Measurements from ENCODE around the gene ZNF785. TPM values are rescaled to one million over a fixed set of nuclear protein-coding genes. Genes with fewer than 3 reads are reported as not detected.

The ZNF785 gene
- total and polyA plus RNA-seq, 2 of the 13 experiments (the other 11 are each of a cell fraction or from before 2014, with no cell fraction given): 0.01 TPM; not detected in 1

DNA sequence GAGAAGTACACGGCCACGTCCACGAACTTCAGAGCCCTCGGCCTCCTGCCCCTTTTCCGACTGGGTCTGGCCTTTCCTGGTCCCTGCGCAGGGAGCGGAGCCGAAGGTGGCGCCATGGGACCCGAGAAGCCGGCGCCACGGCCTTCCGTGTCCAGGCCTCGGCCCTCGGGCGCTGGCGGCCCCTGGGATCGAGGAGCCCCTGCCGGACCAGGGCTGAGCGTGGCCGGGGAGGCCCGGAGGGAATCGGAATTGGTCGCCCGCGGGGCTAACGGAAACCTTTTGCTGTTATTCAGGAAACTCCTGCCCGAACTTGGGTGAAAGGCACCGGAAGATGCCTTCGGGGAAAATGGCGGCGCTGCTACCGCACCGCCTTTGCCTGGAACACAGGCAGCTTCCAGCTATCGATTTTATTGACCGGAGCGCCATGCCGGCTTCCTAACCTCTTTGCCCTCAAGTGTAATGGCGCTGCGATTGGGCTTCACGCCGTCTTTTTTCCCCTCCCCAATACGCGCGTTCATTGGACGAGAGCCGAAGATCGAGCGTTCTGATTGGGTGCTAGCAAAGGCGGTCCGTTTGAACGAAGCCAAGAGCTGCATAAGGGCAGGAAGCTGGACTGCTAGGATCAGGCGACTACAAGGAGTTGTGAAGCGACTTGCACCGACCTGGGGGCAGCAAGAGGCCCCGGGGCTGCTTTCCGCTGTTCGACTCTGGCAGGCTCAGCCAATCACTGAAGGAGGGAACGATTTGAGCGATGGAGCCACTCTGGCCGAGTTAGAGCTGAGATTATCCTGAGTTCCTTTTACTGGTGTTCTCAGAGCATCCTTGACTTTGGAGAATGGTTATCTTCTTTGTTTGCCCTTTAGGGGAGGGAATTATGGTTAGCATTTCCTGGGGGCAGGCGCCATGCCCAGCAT is 24.7 kb upstream of the ZNF785 start, which contains the start of gene ZNF689 (continued):
- TF ChIP-seq ZNF142 (CRISPR knock-in tag; IDR thresholded peaks at IDR 0.05): peak; percentile 88
- TF ChIP-seq DMAP1 (CRISPR knock-in tag; IDR thresholded peaks at IDR 0.05): peak; percentile 95
- peak; percentile 93 for TF ChIP-seq ZNF18 (CRISPR knock-in tag; IDR thresholded peaks at IDR 0.05; ENCODE audit: insufficient replicate concordance)
- TF ChIP-seq, protein P1, sequence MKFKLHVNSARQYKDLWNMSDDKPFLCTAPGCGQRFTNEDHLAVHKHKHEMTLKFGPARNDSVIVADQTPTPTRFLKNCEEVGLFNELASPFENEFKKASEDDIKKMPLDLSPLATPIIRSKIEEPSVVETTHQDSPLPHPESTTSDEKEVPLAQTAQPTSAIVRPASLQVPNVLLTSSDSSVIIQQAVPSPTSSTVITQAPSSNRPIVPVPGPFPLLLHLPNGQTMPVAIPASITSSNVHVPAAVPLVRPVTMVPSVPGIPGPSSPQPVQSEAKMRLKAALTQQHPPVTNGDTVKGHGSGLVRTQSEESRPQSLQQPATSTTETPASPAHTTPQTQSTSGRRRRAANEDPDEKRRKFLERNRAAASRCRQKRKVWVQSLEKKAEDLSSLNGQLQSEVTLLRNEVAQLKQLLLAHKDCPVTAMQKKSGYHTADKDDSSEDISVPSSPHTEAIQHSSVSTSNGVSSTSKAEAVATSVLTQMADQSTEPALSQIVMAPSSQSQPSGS (CRISPR knock-in tag; IDR thresholded peaks at IDR 0.05): peak; percentile 90
- no peak for TF ChIP-seq SUZ12 (IDR thresholded peaks at IDR 0.05; ENCODE audit: low read depth, low read length)
- TF ChIP-seq ZSCAN31 (CRISPR knock-in tag; IDR thresholded peaks at IDR 0.05; ENCODE audit: low read depth): peak; percentile 79
- TF ChIP-seq CTCF (CRISPR knock-in tag; IDR thresholded peaks at IDR 0.05): peak; percentile 21; the same call in 1 of the 2 replicates
- peak; percentile 77 for TF ChIP-seq ZNF253 (CRISPR knock-in tag; IDR thresholded peaks at IDR 0.05; ENCODE audit: borderline replicate concordance)
- TF ChIP-seq ZNF550 (CRISPR knock-in tag; IDR thresholded peaks at IDR 0.05; ENCODE audit: borderline replicate concordance): 0 out of 2 replicates have a peak, but pooled peaks have one; percentile 12
- TF ChIP-seq POGK (CRISPR knock-in tag; conservative IDR thresholded peaks at IDR 0.05): peak; percentile 92; the same call in 1 of the 2 replicates
- TF ChIP-seq HINFP (CRISPR knock-in tag; IDR thresholded peaks at IDR 0.05; ENCODE audit: low read depth): no peak; the same call in 1 of the 2 replicates
